ENCODE data around the gene MAPK9. TPM values are rescaled to one million over a fixed set of nuclear protein-coding genes. Genes with fewer than 3 reads are reported as not detected.

Gene MAPK9
- polyA plus RNA-seq, 2 donors: 5.4 to 10.3 TPM

GRCh38 chr5:180334176-180334575 is 42.3 kb upstream of the MAPK9 start:
- Histone ChIP-seq H3K27me3 (ENCODE audit: control insufficient read depth in 1 of 2, insufficient read depth in 2 of 2, low read length in 2 of 2) (no peaks in the 10 kb centered on the region), H3K36me3 (ENCODE audit: control insufficient read depth in 2 of 2, insufficient read depth in 2 of 2, low read length in 1 of 2) (no peaks in the 10 kb centered on the region), H3K9me3 (ENCODE audit: control insufficient read depth in 2 of 2, insufficient read depth in 1 of 2, low read depth in 1 of 2, low read length in 1 of 2) (no peaks in the 10 kb centered on the region), H3K4me3 (ENCODE audit: low read depth in 1 of 2, low read length in 2 of 2) (no peak overlapping the region), H3K4me1 (ENCODE audit: control insufficient read depth in 2 of 2, insufficient read depth in 2 of 2, low read length in 1 of 2) (peaks cover 0 to 4% of the 10 kb centered on the region in 2 donors), H3K27ac (ENCODE audit: low read depth in 2 of 2, low read length in 1 of 2) (no peak overlapping the region)
- 84 to 87% methylated on average over 6 of the region's 6 CpGs for WGBS, 2 donors

- WGBS, 2 donors: 60 to 75% methylated on average over 4 of the region's 4 CpGs
- no peaks in the 10 kb centered on the region for H3K36me3 ChIP-seq (ENCODE audit: control insufficient read depth in 2 of 2, insufficient read depth in 2 of 2, low read length in 1 of 2)
These were observed 41.8 kb upstream of the MAPK9 start for GRCh38 chr5:180333661-180334060.

GRCh38 chr5:180332861-180333260 is 41.0 kb upstream of the MAPK9 start:
- Histone ChIP-seq H3K36me3 (ENCODE audit: control insufficient read depth in 2 of 2, insufficient read depth in 2 of 2, low read length in 1 of 2) (no peaks in the 10 kb centered on the region), H3K4me1 (ENCODE audit: control insufficient read depth in 2 of 2, insufficient read depth in 2 of 2, low read length in 1 of 2) (peaks cover 0 to 4% of the 10 kb centered on the region in 2 donors), H3K9me3 (ENCODE audit: control insufficient read depth in 2 of 2, insufficient read depth in 1 of 2, low read depth in 1 of 2, low read length in 1 of 2) (no peaks in the 10 kb centered on the region), H3K4me3 (ENCODE audit: low read depth in 1 of 2, low read length in 2 of 2) (no peak overlapping the region), H3K27ac (ENCODE audit: low read depth in 2 of 2, low read length in 1 of 2) (no peak overlapping the region), H3K27me3 (ENCODE audit: control insufficient read depth in 1 of 2, insufficient read depth in 2 of 2, low read length in 2 of 2) (no peaks in the 10 kb centered on the region)
- WGBS, 2 donors: 85 to 90% methylated on average over 3 of the region's 3 CpGs

More at GRCh38 chr5:180333661-180334060, 41.8 kb upstream of the MAPK9 start:
- peaks cover 0 to 4% of the 10 kb centered on the region in 2 donors for H3K4me1 ChIP-seq (ENCODE audit: control insufficient read depth in 2 of 2, insufficient read depth in 2 of 2, low read length in 1 of 2)
- no peaks in the 10 kb centered on the region for H3K27me3 ChIP-seq (ENCODE audit: control insufficient read depth in 1 of 2, insufficient read depth in 2 of 2, low read length in 2 of 2)
- no peak overlapping the region for H3K27ac ChIP-seq (ENCODE audit: low read depth in 2 of 2, low read length in 1 of 2)
- no peak overlapping the region for H3K4me3 ChIP-seq (ENCODE audit: low read depth in 1 of 2, low read length in 2 of 2)
- H3K9me3 ChIP-seq (ENCODE audit: control insufficient read depth in 2 of 2, insufficient read depth in 1 of 2, low read depth in 1 of 2, low read length in 1 of 2): no peaks in the 10 kb centered on the region

GRCh38 chr5:180332051-180332517 is 40.2 kb upstream of the MAPK9 start:
- no peaks in the 10 kb centered on the region for H3K27me3 ChIP-seq (ENCODE audit: control insufficient read depth in 1 of 2, insufficient read depth in 2 of 2, low read length in 2 of 2)
- no peaks in the 10 kb centered on the region for H3K36me3 ChIP-seq (ENCODE audit: control insufficient read depth in 2 of 2, insufficient read depth in 2 of 2, low read length in 1 of 2)
- peak overlapping the region in 1 of 2 donors; percentile 18 for H3K27ac ChIP-seq (ENCODE audit: low read depth in 2 of 2, low read length in 1 of 2)
- H3K4me3 ChIP-seq (ENCODE audit: low read depth in 1 of 2, low read length in 2 of 2): no peak overlapping the region
- H3K9me3 ChIP-seq (ENCODE audit: control insufficient read depth in 2 of 2, insufficient read depth in 1 of 2, low read depth in 1 of 2, low read length in 1 of 2): no peaks in the 10 kb centered on the region
- 15 to 27% methylated on average over 13 of the region's 13 CpGs for WGBS, 2 donors
- H3K4me1 ChIP-seq (ENCODE audit: control insufficient read depth in 2 of 2, insufficient read depth in 2 of 2, low read length in 1 of 2): peaks cover 0 to 4% of the 10 kb centered on the region in 2 donors

- peaks cover 0 to 4% of the 10 kb centered on the region in 2 donors for H3K4me1 ChIP-seq (ENCODE audit: control insufficient read depth in 2 of 2, insufficient read depth in 2 of 2, low read length in 1 of 2)
- 48 to 49% methylated on average over 7 of the region's 7 CpGs for WGBS, 2 donors
- no peaks in the 10 kb centered on the region for H3K27me3 ChIP-seq (ENCODE audit: control insufficient read depth in 1 of 2, insufficient read depth in 2 of 2, low read length in 2 of 2)
- no peaks in the 10 kb centered on the region for H3K9me3 ChIP-seq (ENCODE audit: control insufficient read depth in 2 of 2, insufficient read depth in 1 of 2, low read depth in 1 of 2, low read length in 1 of 2)
- peak overlapping the region in 1 of 2 donors; percentile 18 for H3K27ac ChIP-seq (ENCODE audit: low read depth in 2 of 2, low read length in 1 of 2)
- no peak overlapping the region for H3K4me3 ChIP-seq (ENCODE audit: low read depth in 1 of 2, low read length in 2 of 2)
- no peaks in the 10 kb centered on the region for H3K36me3 ChIP-seq (ENCODE audit: control insufficient read depth in 2 of 2, insufficient read depth in 2 of 2, low read length in 1 of 2)
These were observed 39.7 kb upstream of the MAPK9 start for GRCh38 chr5:180331647-180331950.

GRCh38 chr5:180330810-180331646 is 39.1 kb upstream of the MAPK9 start:
- H3K9me3 ChIP-seq (ENCODE audit: control insufficient read depth in 2 of 2, insufficient read depth in 1 of 2, low read depth in 1 of 2, low read length in 1 of 2): no peaks in the 10 kb centered on the region
- peak overlapping the region; percentile 18 to 73 for H3K27ac ChIP-seq (ENCODE audit: low read depth in 2 of 2, low read length in 1 of 2)
- no peaks in the 10 kb centered on the region for H3K27me3 ChIP-seq (ENCODE audit: control insufficient read depth in 1 of 2, insufficient read depth in 2 of 2, low read length in 2 of 2)
- H3K4me3 ChIP-seq (ENCODE audit: low read depth in 1 of 2, low read length in 2 of 2): no peak overlapping the region
- H3K4me1 ChIP-seq (ENCODE audit: control insufficient read depth in 2 of 2, insufficient read depth in 2 of 2, low read length in 1 of 2): peaks cover 0 to 4% of the 10 kb centered on the region in 2 donors
- H3K36me3 ChIP-seq (ENCODE audit: control insufficient read depth in 2 of 2, insufficient read depth in 2 of 2, low read length in 1 of 2): no peaks in the 10 kb centered on the region
- 51 to 52% methylated on average over 16 of the region's 16 CpGs for WGBS, 2 donors

GRCh38 chr5:180330270-180330648 is 38.4 kb upstream of the MAPK9 start:
- H3K27ac ChIP-seq (ENCODE audit: low read depth in 2 of 2, low read length in 1 of 2): no peak overlapping the region
- H3K27me3 ChIP-seq (ENCODE audit: control insufficient read depth in 1 of 2, insufficient read depth in 2 of 2, low read length in 2 of 2): no peaks in the 10 kb centered on the region
- peaks cover 0 to 4% of the 10 kb centered on the region in 2 donors for H3K4me1 ChIP-seq (ENCODE audit: control insufficient read depth in 2 of 2, insufficient read depth in 2 of 2, low read length in 1 of 2)
- H3K9me3 ChIP-seq (ENCODE audit: control insufficient read depth in 2 of 2, insufficient read depth in 1 of 2, low read depth in 1 of 2, low read length in 1 of 2): no peaks in the 10 kb centered on the region
- 76 to 81% methylated on average over 5 of the region's 5 CpGs for WGBS, 2 donors
- no peaks in the 10 kb centered on the region for H3K36me3 ChIP-seq (ENCODE audit: control insufficient read depth in 2 of 2, insufficient read depth in 2 of 2, low read length in 1 of 2)
- H3K4me3 ChIP-seq (ENCODE audit: low read depth in 1 of 2, low read length in 2 of 2): no peak overlapping the region

- H3K27ac ChIP-seq (ENCODE audit: low read depth in 2 of 2, low read length in 1 of 2): no peak overlapping the region
- H3K27me3 ChIP-seq (ENCODE audit: control insufficient read depth in 1 of 2, insufficient read depth in 2 of 2, low read length in 2 of 2): no peaks in the 10 kb centered on the region
- peaks cover 0 to 4% of the 10 kb centered on the region in 2 donors for H3K4me1 ChIP-seq (ENCODE audit: control insufficient read depth in 2 of 2, insufficient read depth in 2 of 2, low read length in 1 of 2)
- 88 to 92% methylated on average over 8 of the region's 8 CpGs for WGBS, 2 donors
- no peak overlapping the region for H3K4me3 ChIP-seq (ENCODE audit: low read depth in 1 of 2, low read length in 2 of 2)
- H3K9me3 ChIP-seq (ENCODE audit: control insufficient read depth in 2 of 2, insufficient read depth in 1 of 2, low read depth in 1 of 2, low read length in 1 of 2): no peaks in the 10 kb centered on the region
- H3K36me3 ChIP-seq (ENCODE audit: control insufficient read depth in 2 of 2, insufficient read depth in 2 of 2, low read length in 1 of 2): no peaks in the 10 kb centered on the region
These were observed 37.9 kb upstream of the MAPK9 start for GRCh38 chr5:180329606-180330269.

GRCh38 chr5:180329138-180329435 is 37.2 kb upstream of the MAPK9 start:
- Histone ChIP-seq H3K27ac (ENCODE audit: low read depth in 2 of 2, low read length in 1 of 2) (no peak overlapping the region), H3K36me3 (ENCODE audit: control insufficient read depth in 2 of 2, insufficient read depth in 2 of 2, low read length in 1 of 2) (no peaks in the 10 kb centered on the region), H3K27me3 (ENCODE audit: control insufficient read depth in 1 of 2, insufficient read depth in 2 of 2, low read length in 2 of 2) (no peaks in the 10 kb centered on the region), H3K4me3 (ENCODE audit: low read depth in 1 of 2, low read length in 2 of 2) (no peak overlapping the region), H3K4me1 (ENCODE audit: control insufficient read depth in 2 of 2, insufficient read depth in 2 of 2, low read length in 1 of 2) (peaks cover 0 to 4% of the 10 kb centered on the region in 2 donors), H3K9me3 (ENCODE audit: control insufficient read depth in 2 of 2, insufficient read depth in 1 of 2, low read depth in 1 of 2, low read length in 1 of 2) (no peaks in the 10 kb centered on the region)
- 91 to 92% methylated on average over 7 of the region's 7 CpGs for WGBS, 2 donors

Measured in esophagus (tissue), 2 donors.